ENCODE results near the gene CITED2.

CITED2 gene

GRCh38 chr6:139395371-139395770, 20.9 kb upstream of the CITED2 start:
- no peaks in the 10 kb centered on the region for H3K9me3 Mint-ChIP-seq
- no peaks in the 10 kb centered on the region for H3K36me3 Mint-ChIP-seq (ENCODE audit: low read depth)
- no peak overlapping the region for H3K4me3 Mint-ChIP-seq
- no peaks in the 10 kb centered on the region for H3K4me1 Mint-ChIP-seq (ENCODE audit: low read depth)
- no peak overlapping the region for H3K27ac Mint-ChIP-seq
- H3K27me3 Mint-ChIP-seq: no peaks in the 10 kb centered on the region

- Mint-ChIP-seq H3K4me3 (no peak overlapping the region), H3K9me3 (no peaks in the 10 kb centered on the region), H3K4me1 (ENCODE audit: low read depth) (no peaks in the 10 kb centered on the region), H3K27ac (no peak overlapping the region), H3K27me3 (no peaks in the 10 kb centered on the region), H3K36me3 (ENCODE audit: low read depth) (no peaks in the 10 kb centered on the region)
Observed at GRCh38 chr6:139394027-139394649, 19.7 kb upstream of the CITED2 start.

GRCh38 chr6:139392794-139393193, 18.3 kb upstream of the CITED2 start:
- H3K4me3 Mint-ChIP-seq: no peak overlapping the region
- H3K4me1 Mint-ChIP-seq (ENCODE audit: low read depth): no peaks in the 10 kb centered on the region
- no peaks in the 10 kb centered on the region for H3K9me3 Mint-ChIP-seq
- no peak overlapping the region for H3K27ac Mint-ChIP-seq
- H3K36me3 Mint-ChIP-seq (ENCODE audit: low read depth): no peaks in the 10 kb centered on the region
- no peaks in the 10 kb centered on the region for H3K27me3 Mint-ChIP-seq

DNA sequence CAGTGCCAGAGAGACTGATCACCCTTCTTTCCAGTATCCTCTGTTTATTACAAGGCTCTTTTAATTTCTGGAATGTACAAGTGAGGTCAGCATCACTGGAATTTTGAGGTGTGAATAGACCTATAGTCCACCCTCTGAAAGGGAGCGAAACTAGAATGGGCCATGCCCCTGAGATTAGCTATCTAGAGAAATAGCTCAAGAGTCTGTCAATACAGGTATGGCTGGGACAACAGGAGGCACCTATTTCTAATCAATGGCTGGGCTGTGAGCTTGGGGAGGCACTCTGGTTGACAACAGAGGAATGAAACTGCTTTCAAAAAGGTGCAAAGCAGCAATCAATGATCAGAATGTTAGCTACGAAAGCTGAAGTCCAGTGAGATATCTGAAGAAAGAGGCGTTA, 17.3 kb upstream of the CITED2 start:
- H3K36me3 Mint-ChIP-seq (ENCODE audit: low read depth): no peaks in the 10 kb centered on the region
- H3K9me3 Mint-ChIP-seq: no peaks in the 10 kb centered on the region
- no peaks in the 10 kb centered on the region for H3K4me1 Mint-ChIP-seq (ENCODE audit: low read depth)
- H3K4me3 Mint-ChIP-seq: no peak overlapping the region
- no peak overlapping the region for H3K27ac Mint-ChIP-seq
- H3K27me3 Mint-ChIP-seq: no peaks in the 10 kb centered on the region

DNA sequence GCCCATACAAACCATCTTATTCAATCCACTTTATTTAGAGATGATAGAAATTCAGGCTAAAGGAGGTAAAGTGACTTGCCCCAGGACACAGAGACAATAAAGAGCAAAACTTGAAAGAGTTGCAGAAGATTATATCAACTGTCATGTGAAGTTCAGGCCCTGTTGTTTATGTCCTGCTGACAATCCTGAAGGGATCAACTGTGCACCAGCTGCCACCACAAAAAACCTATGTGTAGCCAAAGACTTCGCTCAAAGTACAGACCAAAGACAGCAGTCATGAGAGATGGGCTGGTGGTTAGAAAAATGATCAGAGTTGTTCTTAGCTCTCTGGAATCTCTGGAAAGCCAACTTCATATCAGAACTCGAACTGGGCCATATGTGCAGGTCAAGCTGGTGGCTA, 16.0 kb upstream of the CITED2 start:
- H3K4me1 Mint-ChIP-seq (ENCODE audit: low read depth): no peaks in the 10 kb centered on the region
- H3K9me3 Mint-ChIP-seq: no peaks in the 10 kb centered on the region
- no peaks in the 10 kb centered on the region for H3K27me3 Mint-ChIP-seq
- H3K27ac Mint-ChIP-seq: no peak overlapping the region
- H3K36me3 Mint-ChIP-seq (ENCODE audit: low read depth): no peaks in the 10 kb centered on the region
- no peak overlapping the region for H3K4me3 Mint-ChIP-seq

DNA sequence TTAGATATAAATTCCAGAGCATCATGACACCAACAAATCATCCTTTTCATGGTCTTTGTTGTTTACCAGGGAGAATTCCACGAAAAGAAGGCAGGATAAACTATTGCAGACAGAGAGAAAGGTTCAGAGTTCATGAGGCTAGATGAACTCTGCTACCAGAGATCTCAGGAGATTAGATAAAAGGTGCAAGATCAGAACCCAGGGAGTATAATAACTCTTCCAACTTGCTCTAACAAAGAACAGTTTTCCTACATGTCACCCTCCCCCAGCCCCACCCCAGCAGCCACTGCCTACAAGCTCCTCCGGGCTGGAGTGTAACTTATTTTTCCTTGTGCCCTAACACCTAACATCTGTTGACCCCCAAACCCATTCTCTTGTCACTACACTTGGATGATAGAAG, 13.9 kb upstream of the CITED2 start:
- Mint-ChIP-seq H3K27me3 (no peaks in the 10 kb centered on the region), H3K36me3 (ENCODE audit: low read depth) (no peaks in the 10 kb centered on the region), H3K27ac (no peak overlapping the region), H3K9me3 (no peaks in the 10 kb centered on the region), H3K4me1 (ENCODE audit: low read depth) (no peaks in the 10 kb centered on the region), H3K4me3 (no peak overlapping the region)

DNA sequence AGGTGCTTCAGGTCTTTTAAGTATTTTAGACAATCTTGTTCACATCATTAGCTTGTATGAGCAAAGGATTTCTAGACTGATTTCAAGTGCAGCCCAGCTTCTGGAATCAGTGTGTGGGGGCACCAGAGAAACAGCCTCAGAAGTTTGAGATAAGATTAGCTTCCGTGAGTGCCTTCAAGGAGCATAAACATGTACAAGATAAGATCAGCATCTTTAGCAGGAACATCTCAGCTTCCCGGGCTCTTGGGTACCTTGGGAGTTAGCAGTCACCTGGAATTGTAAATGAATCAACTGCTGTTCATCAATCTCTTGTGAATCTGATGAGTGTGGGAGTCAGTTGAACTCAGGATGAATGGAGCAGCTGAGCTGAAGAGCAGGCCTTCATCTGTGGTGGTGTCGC, 12.0 kb upstream of the CITED2 start:
- Mint-ChIP-seq H3K9me3 (no peaks in the 10 kb centered on the region), H3K4me3 (no peak overlapping the region), H3K27me3 (peaks cover 4% of the 10 kb centered on the region), H3K4me1 (ENCODE audit: low read depth) (no peaks in the 10 kb centered on the region), H3K36me3 (ENCODE audit: low read depth) (no peaks in the 10 kb centered on the region), H3K27ac (no peak overlapping the region)

GRCh38 chr6:139381216-139381865, 6.9 kb upstream of the CITED2 start:
- Mint-ChIP-seq H3K4me3 (no peak overlapping the region), H3K9me3 (no peaks in the 10 kb centered on the region), H3K36me3 (ENCODE audit: low read depth) (no peaks in the 10 kb centered on the region), H3K27me3 (peaks cover 4% of the 10 kb centered on the region), H3K4me1 (ENCODE audit: low read depth) (peaks cover 15% of the 10 kb centered on the region), H3K27ac (no peak overlapping the region)

DNA sequence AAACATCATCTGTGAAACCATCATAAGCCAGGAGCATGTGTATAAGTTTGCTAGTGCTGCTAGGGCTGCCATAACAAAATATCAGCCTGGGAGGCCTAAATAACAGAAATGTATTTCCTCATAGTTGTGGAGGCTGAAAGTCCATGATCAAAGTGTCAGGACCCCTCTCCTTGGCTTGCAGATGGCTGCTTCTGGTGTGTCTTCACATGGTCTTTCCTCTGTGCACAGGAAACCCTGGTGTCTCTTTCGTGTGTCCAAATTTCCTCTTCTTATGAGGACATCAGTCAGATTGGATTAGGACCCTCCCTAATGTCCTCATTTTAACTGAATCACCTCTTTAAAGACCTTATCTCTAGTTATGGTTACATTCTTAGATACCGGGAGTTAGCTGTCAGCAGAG, 6.2 kb upstream of the CITED2 start:
- Mint-ChIP-seq H3K4me1 (ENCODE audit: low read depth) (peaks cover 22% of the 10 kb centered on the region), H3K27me3 (peaks cover 4% of the 10 kb centered on the region)

GRCh38 chr6:139380168-139380567, 5.7 kb upstream of the CITED2 start:
- no peaks in the 10 kb centered on the region for H3K36me3 Mint-ChIP-seq (ENCODE audit: low read depth)
- peak overlapping the region; percentile 9 for H3K27ac Mint-ChIP-seq
- H3K9me3 Mint-ChIP-seq: no peaks in the 10 kb centered on the region
- H3K4me1 Mint-ChIP-seq (ENCODE audit: low read depth): peaks cover 25% of the 10 kb centered on the region
- H3K27me3 Mint-ChIP-seq: peaks cover 4% of the 10 kb centered on the region
- H3K4me3 Mint-ChIP-seq: no peak overlapping the region

More for the DNA sequence above, 6.2 kb upstream of the CITED2 start:
- Mint-ChIP-seq H3K9me3 (no peaks in the 10 kb centered on the region), H3K36me3 (ENCODE audit: low read depth) (no peaks in the 10 kb centered on the region), H3K4me3 (no peak overlapping the region), H3K27ac (no peak overlapping the region)

DNA sequence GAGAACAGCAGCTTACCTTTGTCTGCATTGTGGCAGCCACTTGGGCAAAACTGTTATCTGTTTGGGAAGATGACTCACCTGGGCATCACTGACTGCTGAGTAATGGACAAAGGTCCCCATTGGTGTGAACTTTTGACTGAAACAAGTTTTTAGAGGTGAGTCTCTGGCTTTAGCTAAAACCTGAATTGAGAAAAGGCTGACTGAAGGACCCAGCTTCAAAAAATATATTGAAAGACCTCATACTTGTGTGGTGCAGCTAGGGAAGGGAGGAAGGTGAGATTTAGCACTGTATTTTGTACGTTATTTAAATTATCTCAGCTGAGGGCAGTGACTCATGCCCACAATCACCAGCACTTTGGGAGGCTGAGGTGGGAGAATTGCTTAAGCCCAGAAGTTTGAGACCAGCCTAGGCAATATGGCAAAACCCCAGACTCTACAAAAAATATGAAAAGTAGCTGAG, 4.5 kb upstream of the CITED2 start:
- Mint-ChIP-seq H3K9me3 (no peaks in the 10 kb centered on the region), H3K27ac (no peak overlapping the region), H3K4me1 (ENCODE audit: low read depth) (peaks cover 25% of the 10 kb centered on the region), H3K27me3 (peaks cover 4% of the 10 kb centered on the region), H3K36me3 (ENCODE audit: low read depth) (peaks cover 6% of the 10 kb centered on the region), H3K4me3 (no peak overlapping the region)

- Mint-ChIP-seq H3K27me3 (peaks cover 4% of the 10 kb centered on the region), H3K36me3 (ENCODE audit: low read depth) (peaks cover 9% of the 10 kb centered on the region), H3K9me3 (no peaks in the 10 kb centered on the region), H3K4me1 (ENCODE audit: low read depth) (peaks cover 25% of the 10 kb centered on the region), H3K4me3 (no peak overlapping the region), H3K27ac (no peak overlapping the region)
Observed at GRCh38 chr6:139378226-139378625, 3.8 kb upstream of the CITED2 start.

DNA sequence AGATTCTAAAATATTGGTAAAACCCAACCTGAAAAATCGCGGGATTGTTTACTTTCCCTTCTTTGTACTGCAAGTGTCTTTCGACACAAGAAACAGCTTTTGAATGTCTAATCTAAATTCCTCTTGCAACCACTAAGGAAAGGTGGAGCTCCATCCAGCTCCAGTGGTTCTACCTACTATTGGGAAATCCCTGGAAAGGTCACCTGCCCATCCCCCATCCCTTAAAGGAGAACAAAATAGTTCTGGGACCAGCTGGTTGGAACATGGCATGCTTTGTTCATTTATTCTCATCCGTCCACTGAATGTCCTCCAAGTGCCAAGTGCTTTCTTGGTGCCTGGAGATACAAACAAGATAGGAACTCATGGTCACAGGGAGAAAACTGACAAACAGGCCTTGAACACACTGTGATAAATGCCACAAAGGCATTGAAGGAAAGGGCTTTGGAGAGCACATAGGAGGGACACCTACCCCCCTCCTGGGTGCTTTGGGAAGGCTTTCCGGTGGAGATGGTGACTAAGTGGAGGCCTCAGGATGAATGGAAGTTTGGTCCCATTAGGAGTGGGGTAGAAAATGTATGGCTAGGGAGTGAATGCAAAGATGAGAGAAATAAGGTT, 2.3 kb upstream of the CITED2 start:
- Mint-ChIP-seq H3K36me3 (ENCODE audit: low read depth) (peaks cover 20% of the 10 kb centered on the region), H3K4me1 (ENCODE audit: low read depth) (peaks cover 30% of the 10 kb centered on the region), H3K27me3 (no peaks in the 10 kb centered on the region), H3K27ac (no peak overlapping the region), H3K4me3 (peak overlapping the region; percentile 99), H3K9me3 (no peaks in the 10 kb centered on the region)

DNA sequence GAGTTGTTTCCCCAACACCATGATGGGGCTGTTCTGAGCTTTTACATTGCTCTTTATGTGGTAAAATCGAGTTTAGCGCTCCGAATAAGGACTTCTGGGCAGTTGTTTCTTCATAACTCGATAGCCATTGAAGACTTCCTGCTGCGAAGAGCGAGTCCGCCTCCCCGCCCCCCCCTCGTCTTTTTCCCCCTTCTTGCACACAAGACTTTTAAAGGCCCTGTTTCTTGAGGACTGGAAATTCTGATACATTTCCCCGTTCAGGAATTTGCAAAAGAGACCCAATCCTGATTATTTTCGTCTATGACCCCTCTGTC, 1.5 kb upstream of the CITED2 start:
- H3K4me1 Mint-ChIP-seq (ENCODE audit: low read depth): peaks cover 37% of the 10 kb centered on the region
- H3K4me3 Mint-ChIP-seq: peak overlapping the region; percentile 99
- peaks cover 20% of the 10 kb centered on the region for H3K36me3 Mint-ChIP-seq (ENCODE audit: low read depth)
- no peaks in the 10 kb centered on the region for H3K27me3 Mint-ChIP-seq
- peak overlapping the region; percentile 94 for H3K27ac Mint-ChIP-seq
- H3K9me3 Mint-ChIP-seq: no peaks in the 10 kb centered on the region

GRCh38 chr6:139375226-139376016, 973 bp upstream of the CITED2 start:
- no peaks in the 10 kb centered on the region for H3K27me3 Mint-ChIP-seq
- H3K36me3 Mint-ChIP-seq (ENCODE audit: low read depth): peaks cover 20% of the 10 kb centered on the region
- H3K27ac Mint-ChIP-seq: peak overlapping the region; percentile 94
- H3K4me1 Mint-ChIP-seq (ENCODE audit: low read depth): peaks cover 42% of the 10 kb centered on the region
- no peaks in the 10 kb centered on the region for H3K9me3 Mint-ChIP-seq
- peak overlapping the region; percentile 99 for H3K4me3 Mint-ChIP-seq

All from stimulated activated naive CD8-positive, alpha-beta T cell treated with anti-CD3 and anti-CD28 coated beads, Interleukin-15, Interleukin-2, amounts not matched to agents 100 ng/mL and 50 ng/mL, for 24 hours (primary cell).